Iris pigment epithelial cell (primary cell): ENCODE measurements around the gene ANGPTL8.

ENCODE experiments used
- DNase-seq: peaks from one replicate; pipeline ENCODE4 v3.0.0-alpha.2; 2011; ENCODE audit warnings: low read depth

Gene ANGPTL8

GRCh38 chr19:11236324-11237301 is 2.8 kb upstream of the ANGPTL8 start:
- no peak for DNase-seq

GRCh38 chr19:11237321-11237720 is 2.1 kb upstream of the ANGPTL8 start:
- DNase-seq, result no peak

DNA sequence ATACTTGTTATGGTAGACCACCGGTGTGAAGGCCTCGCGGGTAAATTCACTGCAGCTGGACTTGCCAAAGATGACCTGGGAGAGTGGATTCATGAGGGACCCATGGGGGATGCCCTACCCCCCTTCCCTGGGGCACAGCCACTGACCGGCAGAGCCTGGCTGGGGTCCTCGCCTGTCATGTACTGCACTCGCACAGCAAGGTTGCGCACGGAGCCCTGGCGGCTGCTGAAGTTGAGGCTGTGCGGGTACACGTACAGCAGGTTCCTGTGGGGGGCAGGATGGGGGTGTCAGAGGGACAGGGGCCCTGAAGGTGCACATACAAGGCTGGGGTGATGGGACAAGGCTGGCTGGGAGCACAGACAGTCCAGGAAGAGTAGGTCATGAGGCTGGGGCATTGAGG is 1.4 kb upstream of the ANGPTL8 start:
- no peak for DNase-seq

GRCh38 chr19:11238781-11239376 is 540 bp upstream of the ANGPTL8 start:
- no peak for DNase-seq

DNA sequence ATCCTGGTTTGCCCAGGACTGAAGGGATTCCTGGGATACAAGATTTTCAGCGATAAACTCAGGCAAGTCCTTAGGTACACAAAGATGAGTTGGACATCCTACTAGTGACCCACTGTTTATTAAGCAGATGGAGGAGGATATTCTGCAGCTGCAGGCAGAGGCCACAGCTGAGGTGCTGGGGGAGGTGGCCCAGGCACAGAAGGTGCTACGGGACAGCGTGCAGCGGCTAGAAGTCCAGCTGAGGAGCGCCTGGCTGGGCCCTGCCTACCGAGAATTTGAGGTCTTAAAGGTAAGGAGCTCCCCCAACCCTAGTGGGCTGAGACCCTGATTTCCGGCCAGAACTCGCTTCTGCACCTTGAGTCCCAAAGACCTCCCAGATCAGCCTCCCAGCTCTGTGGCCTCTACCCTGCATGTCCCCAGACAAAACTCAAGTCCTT is 607 bp downstream of the ANGPTL8 start:
- DNase-seq, result no peak

- DNase-seq, result no peak
These were observed 2.6 kb downstream of the ANGPTL8 start for GRCh38 chr19:11242025-11242424.

DNA sequence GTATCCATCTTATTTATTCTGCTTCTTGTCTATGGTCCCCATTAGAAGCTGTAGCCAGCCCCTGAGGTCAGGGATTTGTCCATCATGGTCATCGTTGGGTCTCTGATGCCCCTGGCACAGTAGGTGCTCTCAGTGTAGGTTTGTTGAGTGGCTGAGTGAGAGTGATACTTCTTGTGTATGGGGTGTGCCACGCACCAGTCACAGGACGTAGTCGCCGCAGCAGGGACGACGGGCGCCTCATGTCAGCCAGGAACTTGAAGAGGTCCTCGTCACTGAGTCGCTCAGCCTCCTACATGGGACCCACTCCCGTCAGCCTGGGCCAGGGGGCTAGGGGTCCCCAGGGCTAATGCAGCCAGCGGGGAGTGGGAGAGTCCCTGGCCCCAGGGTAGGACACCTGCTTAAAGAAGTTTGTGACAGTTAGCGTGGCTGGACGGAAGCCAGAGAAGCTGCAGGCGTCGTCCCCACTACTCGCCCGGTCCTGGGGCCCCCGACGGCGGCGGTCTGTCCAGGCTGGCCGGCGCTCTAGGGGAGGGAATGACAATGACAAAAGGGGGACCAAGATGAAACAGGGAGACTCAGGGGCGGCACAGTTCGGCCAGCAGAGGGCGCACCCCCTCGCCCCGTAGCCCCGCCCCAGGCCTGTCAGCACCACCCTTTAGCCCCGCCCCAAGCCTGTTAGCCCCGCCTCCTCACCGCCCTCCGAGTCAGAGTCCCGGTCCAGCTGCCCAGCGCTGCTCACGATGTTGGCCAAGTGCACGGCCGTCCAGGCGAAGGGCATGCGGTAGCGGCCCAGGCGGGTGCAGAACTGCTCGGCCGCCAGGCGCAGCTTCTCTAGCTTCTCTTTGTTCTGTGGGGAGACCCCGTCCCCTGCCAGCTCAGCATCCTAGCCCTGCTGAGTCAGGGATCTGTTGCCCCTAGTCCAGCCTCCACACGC is 3.7 kb downstream of the ANGPTL8 start:
- peak; percentile 79 for DNase-seq

DNA sequence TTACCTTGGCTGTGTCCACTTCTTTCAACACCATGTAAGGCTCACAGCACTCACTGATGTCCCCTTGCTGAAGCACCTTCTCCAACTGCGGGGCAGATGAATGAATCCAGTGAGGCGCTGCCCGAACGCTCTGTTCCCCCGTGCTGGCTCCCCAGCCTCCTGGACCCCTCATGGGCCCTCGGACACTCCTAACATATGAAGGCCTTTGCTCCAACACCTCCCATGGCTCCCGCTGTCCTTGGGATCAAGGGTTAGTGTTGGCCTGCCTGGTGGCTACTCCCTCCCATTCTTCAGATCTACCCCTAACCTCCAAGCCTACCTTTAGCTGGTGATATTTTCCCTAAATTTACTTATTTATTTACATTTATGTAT is 4.4 kb downstream of the ANGPTL8 start:
- DNase-seq, result no peak

DNA sequence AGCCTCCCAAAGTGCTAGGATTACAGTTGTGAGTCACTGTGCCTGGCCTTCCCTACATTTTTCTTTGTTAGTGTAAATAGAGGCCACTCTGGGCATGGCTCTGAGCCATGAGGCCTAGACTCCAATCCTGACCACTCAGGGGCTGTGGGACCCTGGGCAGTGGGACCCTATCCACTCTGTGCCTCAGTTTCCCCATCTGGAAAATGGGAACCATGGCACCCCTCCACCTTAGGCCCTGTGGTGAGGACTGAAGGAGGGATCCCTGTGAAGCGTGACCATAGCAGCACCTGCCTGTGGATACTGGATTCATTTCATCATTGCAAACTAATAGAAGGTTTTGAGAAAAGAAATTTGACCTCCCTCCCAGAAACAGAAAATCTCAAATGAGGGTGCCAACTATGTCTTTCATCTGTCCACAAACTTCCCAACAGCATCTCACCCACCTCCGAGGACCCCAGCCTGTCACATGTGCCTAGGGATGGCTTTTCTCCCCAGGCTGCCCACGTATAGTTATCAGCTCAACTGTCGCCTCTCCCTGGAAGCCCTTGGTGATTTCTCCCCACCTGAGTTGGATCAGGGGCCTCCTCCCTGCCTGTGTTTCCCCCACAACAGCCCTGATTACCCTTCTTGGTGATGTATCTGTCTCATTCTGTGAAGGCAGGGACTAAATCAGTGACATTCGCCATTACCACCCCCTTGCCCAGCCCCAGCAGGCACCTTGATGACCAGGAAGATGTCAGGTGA is 5.6 kb downstream of the ANGPTL8 start:
- no peak for DNase-seq

DNA sequence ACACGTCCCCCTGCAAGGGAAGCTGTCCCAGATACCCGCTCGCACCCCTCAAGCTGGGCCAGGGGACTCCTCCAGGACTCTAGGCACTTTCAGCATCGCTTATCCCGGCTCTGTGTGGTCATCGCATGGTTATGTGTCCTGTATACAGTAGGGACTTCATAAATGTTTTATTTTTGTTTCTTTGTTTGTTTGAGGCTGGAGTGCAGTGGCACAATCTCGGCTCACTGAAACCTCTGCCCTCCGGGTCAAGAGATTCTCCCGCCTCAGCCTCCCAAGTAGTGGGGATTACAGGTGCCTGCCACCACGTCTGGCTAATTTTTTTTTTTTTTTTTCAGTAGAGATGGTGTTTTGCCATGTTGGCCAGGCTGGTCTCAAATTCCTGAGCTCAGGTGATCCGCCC is 7.5 kb downstream of the ANGPTL8 start:
- no peak for DNase-seq

DNA sequence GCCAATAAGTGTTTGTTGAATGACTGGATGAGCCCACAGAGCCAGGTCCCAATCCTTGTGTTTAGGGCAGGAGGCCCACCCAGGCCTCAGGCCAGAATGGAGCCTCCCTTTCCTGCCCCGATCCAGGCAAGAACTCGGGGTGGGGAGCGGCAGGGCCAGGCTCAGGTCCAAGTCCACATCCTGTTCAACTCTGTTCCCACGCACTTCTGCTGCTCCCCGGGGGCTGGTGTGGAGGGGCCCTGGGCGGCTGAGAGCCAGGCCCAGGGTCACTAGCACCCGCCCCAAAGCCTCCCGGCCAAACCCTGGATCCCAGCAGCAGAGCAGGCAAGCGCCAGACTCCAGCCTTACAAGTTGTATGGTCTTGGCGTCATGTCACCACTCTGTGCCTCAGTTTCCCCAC is 8.0 kb downstream of the ANGPTL8 start:
- no peak for DNase-seq

GRCh38 chr19:11247934-11248333 is 8.5 kb downstream of the ANGPTL8 start:
- DNase-seq, result no peak

GRCh38 chr19:11248852-11249251 is 9.4 kb downstream of the ANGPTL8 start:
- no peak for DNase-seq

DNA sequence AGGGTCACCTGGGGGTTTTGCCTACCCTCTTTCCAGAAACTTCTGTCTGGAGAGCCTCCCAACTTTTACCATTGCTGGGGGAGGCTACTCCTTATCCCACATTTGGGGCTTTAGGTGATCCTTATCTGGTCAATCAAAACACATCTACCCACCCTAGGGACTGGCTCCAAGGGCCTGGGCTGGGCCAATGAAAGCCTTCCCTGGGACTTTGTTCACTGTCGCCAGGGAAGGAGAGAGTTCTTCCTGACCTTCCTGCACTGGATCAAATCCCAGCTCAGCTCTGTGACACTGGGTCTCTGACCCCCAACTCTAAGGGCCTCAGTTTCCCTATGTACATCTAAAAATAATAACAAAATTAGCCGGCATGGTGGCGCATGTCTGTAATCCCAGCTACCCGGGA is 11.8 kb downstream of the ANGPTL8 start:
- DNase-seq, result no peak

DNA sequence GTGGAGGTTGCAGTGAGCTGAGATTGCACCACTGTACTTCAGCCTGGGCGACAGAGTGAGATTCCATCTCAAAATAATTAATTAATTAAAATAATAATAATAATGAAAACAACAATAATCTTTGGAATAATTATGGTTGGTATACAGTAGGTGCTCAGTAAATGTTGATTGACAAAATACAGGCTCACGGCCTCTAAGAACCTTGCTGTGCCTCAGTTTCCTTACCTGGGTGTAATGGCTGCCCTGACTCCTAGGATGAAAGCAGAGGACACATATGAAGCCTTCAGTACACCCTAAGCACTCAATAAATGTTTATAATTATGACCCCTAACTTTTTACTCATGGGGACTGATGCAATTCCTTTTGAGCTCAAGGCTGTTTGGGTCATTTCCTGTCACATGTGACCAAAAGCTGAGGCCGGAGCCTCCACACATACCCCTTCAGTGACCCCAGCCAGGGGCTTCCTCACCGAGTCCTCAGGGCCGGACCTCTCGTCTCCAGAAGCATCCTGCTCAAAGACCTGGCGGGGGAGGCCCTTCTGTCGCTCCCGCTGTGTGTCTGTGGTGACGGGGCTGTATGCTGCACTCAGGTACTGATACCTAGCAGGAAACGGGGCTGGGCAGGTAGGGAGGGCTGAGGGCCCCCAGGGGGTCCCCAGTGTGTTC is 12.4 kb downstream of the ANGPTL8 start:
- DNase-seq, result no peak

DNA sequence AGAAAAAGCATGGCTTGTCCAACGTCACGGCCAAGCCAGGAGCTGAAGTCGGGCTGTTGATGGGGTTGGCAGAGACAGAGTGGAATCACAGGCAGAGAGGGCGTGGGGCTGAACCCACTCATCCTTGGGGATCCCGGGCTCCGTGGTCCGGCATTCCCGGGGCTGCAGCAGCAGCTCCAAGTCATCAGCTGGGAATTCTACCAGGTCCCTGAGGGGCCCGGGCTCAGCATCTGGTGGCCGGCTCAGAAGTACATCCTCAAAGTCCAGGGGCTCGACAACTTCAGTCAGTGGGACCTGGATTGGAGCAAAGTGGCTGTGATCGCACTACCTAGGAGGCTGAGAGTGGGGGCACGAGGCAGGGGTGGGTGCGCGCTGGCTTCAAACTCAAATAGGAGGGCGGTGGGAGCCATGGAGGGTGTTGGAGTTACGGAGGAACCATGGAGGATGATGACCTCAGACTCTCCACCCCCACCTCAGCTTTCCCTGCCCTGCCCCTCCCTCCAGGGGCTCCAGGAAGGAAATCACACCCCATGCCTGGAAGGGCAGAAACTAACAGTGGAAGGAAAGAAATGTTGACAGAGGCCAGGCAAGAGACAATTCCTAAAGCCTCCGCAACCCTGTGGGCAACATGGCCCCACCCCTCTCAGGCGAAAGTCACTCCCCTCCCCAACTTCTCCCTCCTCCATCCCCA is 13.4 kb downstream of the ANGPTL8 start:
- no peak for DNase-seq

DNA sequence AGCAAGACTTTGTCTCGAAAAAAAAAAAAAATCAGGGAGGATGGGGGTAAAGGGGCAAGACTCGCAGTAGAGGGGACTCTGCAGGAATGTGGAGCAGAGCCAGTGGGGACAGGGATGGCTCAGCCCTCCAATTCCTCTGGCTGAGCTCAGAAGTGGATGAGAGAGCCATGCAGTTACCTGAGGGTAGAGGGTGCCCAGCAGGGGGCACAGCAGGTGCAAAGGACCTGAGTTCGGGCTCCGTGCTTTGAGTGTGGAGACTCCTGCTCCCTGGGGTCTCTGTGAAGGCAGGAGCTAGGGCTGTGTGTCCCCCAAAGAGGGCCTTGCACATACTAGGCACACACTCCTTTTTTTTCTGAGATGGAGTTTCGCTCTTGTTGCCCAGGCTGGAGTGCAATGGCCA is 15.2 kb downstream of the ANGPTL8 start:
- no peak for DNase-seq

DNA sequence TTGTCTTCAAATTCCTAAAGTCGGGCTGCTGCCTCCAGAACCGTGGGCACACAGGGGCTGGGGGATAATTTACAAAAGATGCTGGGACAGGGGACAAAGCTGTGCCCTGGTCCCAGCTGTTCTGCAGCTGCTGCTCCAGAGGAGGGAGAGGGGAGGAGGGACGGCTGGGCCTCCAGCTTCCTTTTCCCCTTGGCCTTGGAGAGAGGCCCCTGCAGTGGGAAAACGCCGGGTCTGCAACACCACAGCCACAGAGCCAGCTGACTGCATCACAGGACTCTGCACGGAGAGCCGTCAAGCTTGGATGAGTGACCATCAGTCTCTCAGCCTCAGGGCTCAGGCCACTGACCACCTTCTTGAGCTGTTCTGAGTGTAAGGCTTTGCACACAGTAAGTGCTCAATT is 16.8 kb downstream of the ANGPTL8 start:
- DNase-seq, result no peak

DNA sequence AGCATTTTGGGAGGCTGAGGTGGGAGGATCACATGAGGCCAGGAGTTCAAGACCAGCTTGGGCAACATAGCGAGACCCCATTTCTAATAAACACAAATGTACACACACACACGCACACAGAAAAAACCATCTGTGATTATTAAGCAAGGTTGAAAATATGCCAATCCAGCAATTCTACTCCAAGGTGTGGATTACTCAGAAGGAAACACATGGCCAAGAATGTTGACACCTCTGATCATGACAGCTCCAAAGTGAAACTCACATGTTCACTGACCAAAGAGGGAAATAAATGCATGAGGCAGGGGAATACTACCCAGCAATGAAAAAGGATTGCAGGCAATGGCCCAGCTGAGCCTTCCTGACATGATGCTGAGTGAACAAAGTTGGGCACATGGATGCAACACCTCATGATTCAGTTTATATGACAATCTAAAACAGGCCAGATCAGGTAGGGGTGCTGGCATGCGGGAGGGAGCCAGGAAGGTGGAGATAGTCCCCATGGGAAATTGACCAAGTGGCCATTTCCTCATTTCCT is 18.5 kb downstream of the ANGPTL8 start:
- DNase-seq, result no peak

DNA sequence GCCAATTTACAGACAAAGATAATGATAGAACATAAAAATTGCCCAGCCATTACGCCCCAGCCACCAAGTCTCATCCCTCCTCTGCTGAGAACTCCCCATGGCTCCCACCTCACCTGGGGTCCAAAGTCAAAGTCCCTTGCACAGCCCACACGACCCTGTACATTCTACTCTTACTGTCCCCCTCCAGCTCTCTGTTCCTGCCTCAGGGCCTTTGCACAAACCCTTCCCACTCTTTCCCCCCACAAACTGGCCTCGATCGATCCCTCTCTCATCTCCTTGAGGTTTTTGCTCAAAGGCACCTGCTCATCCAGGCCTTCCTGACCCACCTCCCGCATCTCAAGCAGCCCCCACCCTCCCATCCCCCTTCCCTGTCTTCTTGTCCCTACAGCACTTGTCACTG is 21.6 kb downstream of the ANGPTL8 start:
- no peak for DNase-seq
